ENCODE data around the gene NOP16. TPM values are rescaled to one million over a fixed set of nuclear protein-coding genes. Genes with fewer than 3 reads are reported as not detected.

NOP16 gene
- total and polyA plus RNA-seq, 2 of the 13 experiments (the other 11 are each of a cell fraction or from before 2014, with no cell fraction given): 43.3 to 48.4 TPM

- TF ChIP-seq ZFP91 (CRISPR knock-in tag; IDR thresholded peaks at IDR 0.05; ENCODE audit: borderline replicate concordance) (peak; percentile 86), MZF1 (CRISPR knock-in tag; IDR thresholded peaks at IDR 0.05; ENCODE audit: borderline replicate concordance) (no peak), ZSCAN5A (CRISPR knock-in tag; IDR thresholded peaks at IDR 0.05; ENCODE audit: borderline replicate concordance) (peak; percentile 49; the same call in 1 of the 2 replicates), RXRB (CRISPR knock-in tag; IDR thresholded peaks at IDR 0.05; ENCODE audit: borderline replicate concordance) (peak; percentile 59), KDM4B (CRISPR knock-in tag; IDR thresholded peaks at IDR 0.05) (peak; percentile 64; the same call in 1 of the 2 replicates), FOXK1 (CRISPR knock-in tag; IDR thresholded peaks at IDR 0.05; ENCODE audit: borderline replicate concordance, low read depth) (peak; percentile 43; the same call in 1 of the 2 replicates), MTERF4 (CRISPR knock-in tag; IDR thresholded peaks at IDR 0.05) (no peak), SUZ12 (IDR thresholded peaks at IDR 0.05; ENCODE audit: low read depth, low read length) (peak; percentile 78), GTF2F1 (IDR thresholded peaks at IDR 0.05; ENCODE audit: low read length) (peak; percentile 70; the same call in 1 of the 2 replicates), ZMYM3 (CRISPR knock-in tag; IDR thresholded peaks at IDR 0.05) (peak; percentile 49; the same call in 1 of the 2 replicates), ARID4A (CRISPR knock-in tag; IDR thresholded peaks at IDR 0.05; ENCODE audit: borderline replicate concordance) (peak; percentile 94), ARID5B (CRISPR knock-in tag; IDR thresholded peaks at IDR 0.05) (peak; percentile 5; the same call in 1 of the 2 replicates), ZNF547 (CRISPR knock-in tag; IDR thresholded peaks at IDR 0.05) (peak; percentile 75; the same call in 1 of the 2 replicates), PHF20 (CRISPR knock-in tag; IDR thresholded peaks at IDR 0.05) (peak; percentile 94), BHLHE40 (IDR thresholded peaks at IDR 0.05; ENCODE audit: low read length) (no peak), ATM (IDR thresholded peaks at IDR 0.05; ENCODE audit: borderline replicate concordance) (no peak)
Measured at GRCh38 chr5:176388444-176389134, at the start of gene NOP16, which contains the start of gene HIGD2A (continued).
